Tibial artery (tissue), 4 donors: ENCODE data around the gene COQ4.

Source experiments
- DNase-seq, 2 donors: peaks; one replicate each; pipeline ENCODE4 v3.0.0-alpha.2; 2019
- H3K27ac ChIP-seq, 2 donors: fragments of 200-600 bp; sonication (generic) in 1 of 2; 1 replicate in 1 of 2; 2 replicates in 1 of 2; pipeline ENCODE4 v1.5.1; 2018 to 2019; ENCODE audit warnings: mild to moderate bottlenecking in 1 of 2
- H3K27me3 ChIP-seq, 2 donors: fragments of 200-600 bp; sonication (generic) in 1 of 2; one replicate each; pipeline versions ENCODE4 v1.5.1 to v1.6.0; 2016 to 2019
- H3K36me3 ChIP-seq, 3 donors: fragments of 200-600 bp; sonication (generic) in 2 of 3; one replicate each; pipeline ENCODE4 v1.5.1; 2016 to 2019; ENCODE audit warnings: mild to moderate bottlenecking in 2 of 3
- H3K4me1 ChIP-seq, 4 donors: fragments of 200-600 bp; sonication (generic) in 2 of 4; 1 replicate in 3 of 4; 2 replicates in 1 of 4; pipeline ENCODE4 v1.5.1; 2016 to 2019
- H3K4me3 ChIP-seq, 2 donors: fragments of 200-600 bp; sonication (generic) in 1 of 2; 1 replicate in 1 of 2; 2 replicates in 1 of 2; pipeline ENCODE4 v1.5.1; 2018 to 2019; ENCODE audit warnings: mild to moderate bottlenecking in 2 of 2
- H3K9me3 ChIP-seq, 3 donors: fragments of 200-600 bp; sonication (generic) in 1 of 3; one replicate each; pipeline ENCODE4 v1.5.1; 2016 to 2019
- intact Hi-C: fragments of 100-400 bp; cut with DNase I; formaldehyde crosslinking; loops from one replicate; pipeline ENCODE4 v1.15.0; 2023; ENCODE audit warnings: low total_unique reads
- TF ChIP-seq, protein P1 (sequence below), 2 experiments: fragments of 200-600 bp in 1 of 2; fragments of 450-650 bp in 1 of 2; IDR thresholded peaks; one replicate each; pipeline ENCODE4 v1.5.1; 2017 to 2019; ENCODE audit warnings: antibody characterized with exemption in 2 of 2, mild to moderate bottlenecking in 1 of 2, moderate library complexity in 1 of 2

Gene COQ4

DNA sequence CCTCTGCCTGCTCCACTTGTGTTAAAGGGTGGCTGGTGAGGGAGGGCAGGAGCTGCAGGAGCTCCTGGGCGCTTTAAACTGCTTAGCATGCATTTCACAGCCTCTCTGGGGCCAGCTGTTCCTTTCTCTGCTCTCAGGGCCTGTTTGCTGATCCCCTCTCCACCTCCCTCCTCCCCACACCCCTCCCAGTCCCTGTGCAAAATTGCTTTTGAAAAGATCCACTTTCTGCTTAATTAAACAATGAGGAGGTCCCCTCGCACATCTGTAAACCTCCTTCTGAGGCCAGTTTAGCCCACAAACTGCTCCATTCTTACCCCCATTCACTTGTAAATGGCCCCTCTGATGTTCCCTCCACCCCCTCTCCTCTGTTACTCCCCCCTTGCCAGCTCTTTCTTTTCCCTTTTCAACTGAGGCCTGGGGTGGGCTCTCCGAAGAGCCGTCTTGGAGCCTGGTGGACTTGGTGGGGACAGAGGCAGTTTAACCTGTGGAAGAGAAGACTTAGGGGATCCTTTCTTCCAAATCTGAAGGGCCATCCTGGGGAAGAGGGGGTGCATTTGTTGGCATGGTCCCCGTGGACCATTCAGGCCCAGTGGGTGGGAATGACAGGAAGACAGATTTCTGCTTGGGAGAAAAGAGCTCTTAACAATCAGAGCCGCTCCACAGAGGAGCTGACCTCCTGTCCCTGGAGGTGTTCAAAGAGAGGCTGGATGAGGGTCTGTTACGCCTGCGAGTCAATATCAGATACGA, 60.5 kb downstream of the COQ4 start:
- DNase-seq = no peak
- Histone ChIP-seq H3K9me3 (no peaks in the 10 kb centered on the region), H3K36me3 (peaks cover 34 to 98% (median 52%) of the 10 kb centered on the region in 3 donors), H3K4me3 (no peak overlapping the region), H3K27ac (no peak overlapping the region), H3K4me1 (no peaks in the 10 kb centered on the region), H3K27me3 (no peaks in the 10 kb centered on the region)
- TF ChIP-seq, protein P1, sequence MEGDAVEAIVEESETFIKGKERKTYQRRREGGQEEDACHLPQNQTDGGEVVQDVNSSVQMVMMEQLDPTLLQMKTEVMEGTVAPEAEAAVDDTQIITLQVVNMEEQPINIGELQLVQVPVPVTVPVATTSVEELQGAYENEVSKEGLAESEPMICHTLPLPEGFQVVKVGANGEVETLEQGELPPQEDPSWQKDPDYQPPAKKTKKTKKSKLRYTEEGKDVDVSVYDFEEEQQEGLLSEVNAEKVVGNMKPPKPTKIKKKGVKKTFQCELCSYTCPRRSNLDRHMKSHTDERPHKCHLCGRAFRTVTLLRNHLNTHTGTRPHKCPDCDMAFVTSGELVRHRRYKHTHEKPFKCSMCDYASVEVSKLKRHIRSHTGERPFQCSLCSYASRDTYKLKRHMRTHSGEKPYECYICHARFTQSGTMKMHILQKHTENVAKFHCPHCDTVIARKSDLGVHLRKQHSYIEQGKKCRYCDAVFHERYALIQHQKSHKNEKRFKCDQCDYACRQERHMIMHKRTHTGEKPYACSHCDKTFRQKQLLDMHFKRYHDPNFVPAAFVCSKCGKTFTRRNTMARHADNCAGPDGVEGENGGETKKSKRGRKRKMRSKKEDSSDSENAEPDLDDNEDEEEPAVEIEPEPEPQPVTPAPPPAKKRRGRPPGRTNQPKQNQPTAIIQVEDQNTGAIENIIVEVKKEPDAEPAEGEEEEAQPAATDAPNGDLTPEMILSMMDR (IDR thresholded peaks at IDR 0.05) = no peak
- intact Hi-C loops = no loop called here
